GM12892 (cell line): ENCODE data around the gene PLA2G4E.

Experiments
- POLR2A ChIP-seq: IDR thresholded peaks from 2 replicates; pipeline ENCODE4 v1.6.1; 2011; ENCODE audit warnings: low read depth, low read length, control low read depth
- POLR2AphosphoS5 ChIP-seq: IDR thresholded peaks from 2 replicates; pipeline ENCODE4 v1.6.1; 2011; ENCODE audit warnings: low read depth, low read length, control low read depth
- TAF1 ChIP-seq: IDR thresholded peaks from 2 replicates; pipeline ENCODE4 v1.6.1; 2011; ENCODE audit warnings: low read depth, mild to moderate bottlenecking, control low read depth, low read length, borderline replicate concordance

DNA sequence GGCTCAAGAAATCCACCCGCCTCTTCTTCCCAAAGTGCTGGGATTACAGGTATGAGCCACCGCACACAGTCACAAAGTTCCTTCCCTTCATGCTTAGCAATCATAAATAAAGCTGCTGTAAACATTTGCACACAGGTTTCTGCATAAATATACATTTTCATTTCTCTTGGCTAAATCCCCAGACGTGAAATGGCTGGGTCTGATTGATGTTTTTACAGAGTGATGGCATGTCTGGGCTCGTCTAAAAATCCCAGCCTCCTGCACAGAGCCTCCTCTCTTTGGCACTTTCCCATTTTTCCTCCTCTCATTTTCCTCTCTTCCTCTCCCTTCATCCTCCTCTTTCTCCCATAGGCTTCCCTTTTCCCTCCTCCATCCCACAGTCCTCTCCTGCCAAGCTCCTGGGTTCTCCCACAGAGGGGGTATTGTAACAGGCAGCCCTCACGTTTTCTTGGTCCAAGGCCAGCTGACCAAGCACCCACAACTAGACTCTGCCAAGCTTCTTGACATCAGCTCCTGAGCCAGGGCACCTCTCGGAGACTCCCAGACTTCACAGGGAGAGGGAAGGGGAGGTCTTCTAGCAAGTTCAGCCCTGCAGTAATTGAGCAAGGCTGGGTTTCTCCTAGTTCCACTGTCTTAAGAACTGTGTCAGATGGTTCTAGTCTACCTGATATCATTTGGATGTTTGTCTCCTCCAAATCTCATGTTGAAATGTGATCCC lies 10.5 kb upstream of the PLA2G4E start:
- TF ChIP-seq POLR2A, result no peak
- TF ChIP-seq POLR2AphosphoS5, result no peak
- no peak for TF ChIP-seq TAF1
